ENCODE data around the gene ENGASE.

DNA sequence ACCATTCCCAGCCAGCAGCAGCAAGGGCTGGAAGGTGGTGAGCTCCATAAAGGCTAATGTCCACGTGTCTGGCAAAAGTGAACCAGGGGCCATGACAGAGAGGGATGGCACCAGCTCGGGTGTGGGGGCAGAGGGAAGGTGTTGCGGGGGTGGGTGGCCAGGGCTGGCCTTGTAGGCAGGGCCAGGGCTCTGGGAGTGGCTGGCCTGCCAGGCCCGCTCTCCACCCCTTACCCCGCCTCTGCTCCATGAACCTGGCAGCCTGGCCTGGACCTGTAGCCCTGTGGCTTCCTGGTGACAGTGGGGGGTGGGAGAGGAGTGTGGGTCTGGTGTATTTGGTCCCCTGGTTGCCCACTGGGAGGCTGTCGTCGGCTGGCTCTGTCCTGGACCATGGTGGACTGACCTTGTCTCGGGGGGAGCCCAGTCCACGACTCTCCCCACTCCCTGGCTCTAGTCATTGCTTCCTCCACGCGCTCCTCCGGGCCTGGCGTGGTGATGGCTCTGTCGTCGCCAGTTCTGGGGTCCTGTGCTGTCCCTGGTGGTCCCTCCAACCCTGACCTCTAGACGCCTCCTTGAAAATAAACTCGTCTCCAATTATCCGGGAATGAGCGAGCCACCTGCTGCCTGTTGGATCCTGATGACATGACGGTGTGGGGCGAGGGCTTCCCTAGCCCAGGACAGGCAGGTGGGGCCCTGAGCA lies 50.0 kb downstream of the ENGASE start:
- TF ChIP-seq, protein P1, sequence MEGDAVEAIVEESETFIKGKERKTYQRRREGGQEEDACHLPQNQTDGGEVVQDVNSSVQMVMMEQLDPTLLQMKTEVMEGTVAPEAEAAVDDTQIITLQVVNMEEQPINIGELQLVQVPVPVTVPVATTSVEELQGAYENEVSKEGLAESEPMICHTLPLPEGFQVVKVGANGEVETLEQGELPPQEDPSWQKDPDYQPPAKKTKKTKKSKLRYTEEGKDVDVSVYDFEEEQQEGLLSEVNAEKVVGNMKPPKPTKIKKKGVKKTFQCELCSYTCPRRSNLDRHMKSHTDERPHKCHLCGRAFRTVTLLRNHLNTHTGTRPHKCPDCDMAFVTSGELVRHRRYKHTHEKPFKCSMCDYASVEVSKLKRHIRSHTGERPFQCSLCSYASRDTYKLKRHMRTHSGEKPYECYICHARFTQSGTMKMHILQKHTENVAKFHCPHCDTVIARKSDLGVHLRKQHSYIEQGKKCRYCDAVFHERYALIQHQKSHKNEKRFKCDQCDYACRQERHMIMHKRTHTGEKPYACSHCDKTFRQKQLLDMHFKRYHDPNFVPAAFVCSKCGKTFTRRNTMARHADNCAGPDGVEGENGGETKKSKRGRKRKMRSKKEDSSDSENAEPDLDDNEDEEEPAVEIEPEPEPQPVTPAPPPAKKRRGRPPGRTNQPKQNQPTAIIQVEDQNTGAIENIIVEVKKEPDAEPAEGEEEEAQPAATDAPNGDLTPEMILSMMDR (IDR thresholded peaks at IDR 0.05): no peak
- no peak for TF ChIP-seq POLR2AphosphoS5 (IDR thresholded peaks at IDR 0.05)
